GM12801 (cell line): ENCODE results near the gene KCNN4.

Experiments
- TF ChIP-seq, protein P1 (sequence below): IDR thresholded peaks from one replicate; pipeline ENCODE4 v1.5.1; 2011; ENCODE audit warnings: control low read depth; ENCODE audit not compliant: insufficient read length; ENCODE audit errors: extremely low read depth

Gene KCNN4

DNA sequence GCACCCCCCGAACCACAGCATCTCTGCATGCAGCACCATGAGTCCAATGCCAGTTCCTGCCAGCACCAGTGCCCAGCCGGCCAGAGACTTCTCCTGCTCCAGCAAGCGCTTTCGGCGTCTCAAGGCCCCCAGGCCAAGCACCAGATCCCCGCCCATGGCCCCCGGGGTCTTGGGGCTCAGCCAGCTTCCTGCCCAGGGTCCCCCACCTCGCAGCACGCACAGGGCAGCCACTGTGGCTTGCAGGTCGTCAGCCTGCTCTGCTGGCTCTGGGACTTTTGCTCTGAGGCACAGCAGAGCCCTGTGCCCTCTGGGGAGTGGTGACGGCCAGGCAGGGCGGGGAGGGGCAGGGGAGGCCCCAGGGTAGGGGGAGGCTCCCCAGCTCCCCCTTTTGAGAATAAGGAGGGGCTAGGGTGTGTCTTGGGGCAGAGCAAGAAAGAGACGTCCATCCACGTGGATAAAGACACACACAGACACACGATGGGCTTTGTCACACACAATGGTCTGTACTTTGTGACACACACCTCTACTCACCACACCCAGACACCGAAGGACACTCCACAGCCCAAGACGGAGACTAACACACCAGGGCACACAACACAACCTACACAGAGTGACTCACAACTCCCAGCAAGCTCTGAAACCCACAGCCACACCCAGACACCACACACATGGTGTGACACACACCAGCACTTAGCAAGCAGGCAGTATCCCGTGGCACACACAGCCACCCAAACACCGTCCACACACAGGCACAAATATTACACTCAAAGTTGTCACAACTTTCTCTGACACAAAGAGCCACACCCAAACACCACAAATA is at the start of gene KCNN4:
KCNN4 (minus strand) TSS at position 268 of the 820 bp plus-strand sequence; CDS start at position 156, 112 bp downstream.
- TF ChIP-seq, protein P1, sequence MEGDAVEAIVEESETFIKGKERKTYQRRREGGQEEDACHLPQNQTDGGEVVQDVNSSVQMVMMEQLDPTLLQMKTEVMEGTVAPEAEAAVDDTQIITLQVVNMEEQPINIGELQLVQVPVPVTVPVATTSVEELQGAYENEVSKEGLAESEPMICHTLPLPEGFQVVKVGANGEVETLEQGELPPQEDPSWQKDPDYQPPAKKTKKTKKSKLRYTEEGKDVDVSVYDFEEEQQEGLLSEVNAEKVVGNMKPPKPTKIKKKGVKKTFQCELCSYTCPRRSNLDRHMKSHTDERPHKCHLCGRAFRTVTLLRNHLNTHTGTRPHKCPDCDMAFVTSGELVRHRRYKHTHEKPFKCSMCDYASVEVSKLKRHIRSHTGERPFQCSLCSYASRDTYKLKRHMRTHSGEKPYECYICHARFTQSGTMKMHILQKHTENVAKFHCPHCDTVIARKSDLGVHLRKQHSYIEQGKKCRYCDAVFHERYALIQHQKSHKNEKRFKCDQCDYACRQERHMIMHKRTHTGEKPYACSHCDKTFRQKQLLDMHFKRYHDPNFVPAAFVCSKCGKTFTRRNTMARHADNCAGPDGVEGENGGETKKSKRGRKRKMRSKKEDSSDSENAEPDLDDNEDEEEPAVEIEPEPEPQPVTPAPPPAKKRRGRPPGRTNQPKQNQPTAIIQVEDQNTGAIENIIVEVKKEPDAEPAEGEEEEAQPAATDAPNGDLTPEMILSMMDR: no peak

DNA sequence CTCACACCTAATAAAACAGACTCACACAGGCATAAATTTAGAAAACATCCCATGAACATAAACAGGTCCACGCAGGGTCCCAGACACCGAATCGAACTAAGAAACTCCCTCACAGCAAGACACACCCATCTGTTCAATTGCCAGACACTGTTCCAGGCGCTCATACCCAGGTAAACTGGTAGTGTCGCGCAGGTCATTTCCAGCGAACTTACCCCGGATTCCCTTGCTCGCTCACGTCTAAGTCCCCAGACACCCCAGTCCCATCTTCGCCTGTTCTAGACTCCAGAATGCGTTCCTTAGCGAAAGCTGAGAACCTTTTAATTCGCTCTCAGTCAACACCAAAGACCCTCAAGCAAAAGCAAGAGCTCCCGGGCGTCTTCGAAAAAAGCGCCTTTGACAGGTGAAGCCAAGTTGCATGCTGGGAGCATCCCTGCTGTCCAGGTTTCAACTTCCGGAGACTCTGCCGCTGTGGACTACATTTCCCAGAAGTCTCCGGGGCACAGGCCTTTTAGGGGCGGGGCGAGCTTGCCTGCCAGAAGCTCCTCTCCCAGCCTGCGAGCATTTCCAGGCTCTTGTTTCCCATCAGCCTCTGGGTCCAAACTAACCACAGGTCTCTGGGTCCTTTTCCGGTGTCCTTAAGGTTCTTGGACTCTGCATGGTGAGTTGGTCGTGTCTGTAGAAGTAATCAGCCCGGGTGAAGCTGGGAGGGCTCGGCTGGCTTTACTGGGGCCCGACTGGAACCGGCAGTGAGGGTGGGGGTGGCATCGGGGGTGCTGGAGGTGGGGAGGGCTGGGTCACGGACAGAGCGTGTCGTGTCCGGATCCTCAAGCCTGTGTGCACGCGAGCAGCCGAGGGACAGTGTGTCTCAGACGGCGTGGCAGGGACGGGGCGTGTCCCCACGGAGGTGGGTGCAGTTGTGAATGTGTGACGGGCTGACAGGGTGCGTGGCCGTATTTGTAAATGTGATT is 46.3 kb upstream of the KCNN4 start, which contains the start of gene ZNF283:
ZNF283 (plus strand) TSS at position 535 of the 968 bp plus-strand sequence. CDS start 6,184 bp downstream, outside the sequence.
- TF ChIP-seq, protein P1: no peak

- TF ChIP-seq, protein P1: no peak
Observed at GRCh38 chr19:43820884-43821215, 40.1 kb upstream of the KCNN4 start.

DNA sequence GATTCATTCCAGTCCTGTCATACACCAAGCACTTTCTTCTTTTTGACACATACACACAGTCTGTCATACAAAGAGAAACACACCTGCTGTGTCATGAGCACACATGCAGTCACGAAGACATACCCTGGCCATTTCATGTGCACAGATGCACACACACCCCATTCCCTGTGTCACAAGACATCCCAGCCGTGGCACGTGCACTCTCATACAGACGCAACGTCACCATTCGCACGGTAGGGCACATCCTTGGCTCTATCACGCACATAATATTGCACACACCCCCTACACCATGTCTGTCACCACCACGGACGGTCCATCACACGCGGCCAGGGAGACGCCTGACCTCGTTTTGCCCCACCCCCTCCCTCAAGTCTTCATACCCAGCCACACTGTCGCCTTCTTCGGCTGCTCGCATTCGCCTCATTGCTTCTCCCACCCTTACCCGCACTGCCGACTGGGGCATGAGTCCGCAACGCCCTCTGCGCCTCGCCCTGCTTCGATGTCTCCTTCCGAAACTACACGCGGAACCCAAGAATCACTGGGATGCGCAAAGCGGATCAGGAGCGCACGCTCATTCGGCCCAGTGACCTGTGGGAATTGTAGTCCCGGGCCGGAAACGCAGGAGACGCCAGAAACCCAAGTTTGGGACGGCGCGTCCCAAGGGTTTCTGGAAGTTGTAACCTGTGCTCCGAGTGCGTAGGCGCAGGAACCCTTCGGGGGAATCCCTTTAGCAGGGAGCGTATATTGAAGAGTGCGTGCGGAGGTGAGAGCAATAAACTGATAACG is 39.5 kb upstream of the KCNN4 start:
- TF ChIP-seq, protein P1: no peak

DNA sequence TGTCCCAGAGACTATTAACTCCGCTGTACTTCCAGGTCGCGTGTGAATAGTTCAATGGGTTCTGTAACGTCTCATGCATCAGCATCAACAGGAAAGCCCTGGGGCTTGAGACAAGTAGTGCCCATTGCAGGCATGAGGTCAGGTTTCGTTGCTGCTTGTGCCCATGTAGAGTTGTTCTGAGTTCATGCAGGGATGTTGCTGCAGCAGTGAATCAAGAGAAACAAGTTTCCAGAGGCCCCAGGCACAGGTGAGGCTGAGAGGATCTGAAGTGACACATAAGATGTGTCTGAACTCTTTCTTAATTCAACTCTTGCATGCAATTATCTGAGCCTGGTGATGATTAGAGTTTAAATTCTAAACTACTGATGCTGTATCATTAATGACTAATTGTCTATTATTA is 37.7 kb upstream of the KCNN4 start:
- TF ChIP-seq, protein P1: no peak

GRCh38 chr19:43814663-43815352 is 34.0 kb upstream of the KCNN4 start:
- TF ChIP-seq, protein P1: no peak
